ENCODE measurements around the gene HRAS.
"Not testable (repeated sequence)": the region's sequence is repeated elsewhere in the genome, so short reads cannot be mapped to it uniquely, and the experiment has no call there.

HRAS gene

DNA sequence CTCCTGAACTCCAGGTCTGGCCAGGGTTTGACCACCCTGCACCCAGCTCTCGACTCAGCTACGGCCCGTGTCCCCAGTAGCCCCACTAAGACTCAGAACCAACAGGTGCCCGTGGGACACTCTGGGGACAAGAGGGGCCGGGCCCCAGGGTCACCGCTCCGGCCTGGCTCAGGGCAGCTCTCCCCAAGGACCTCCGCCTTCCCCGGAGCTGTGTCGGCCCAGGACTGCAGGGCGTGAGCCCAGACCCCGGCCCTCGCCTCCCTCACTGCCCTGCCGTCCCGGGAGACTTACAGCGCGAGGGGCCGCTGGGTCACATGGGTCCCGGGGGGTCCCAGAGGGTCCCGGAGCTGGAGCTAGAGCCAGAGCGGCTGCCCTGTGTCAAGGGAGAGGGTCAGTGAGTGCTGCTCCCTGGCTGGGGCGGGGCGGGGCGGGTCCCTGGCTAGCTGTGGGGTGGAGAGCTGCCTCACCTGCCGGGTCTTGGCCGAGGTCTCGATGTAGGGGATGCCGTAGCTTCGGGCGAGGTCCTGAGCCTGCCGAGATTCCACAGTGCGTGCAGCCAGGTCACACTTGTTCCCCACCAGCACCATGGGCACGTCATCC lies 2.3 kb downstream of the HRAS start:
- DNase-seq (ENCODE audit: low spot score): no peak

DNA sequence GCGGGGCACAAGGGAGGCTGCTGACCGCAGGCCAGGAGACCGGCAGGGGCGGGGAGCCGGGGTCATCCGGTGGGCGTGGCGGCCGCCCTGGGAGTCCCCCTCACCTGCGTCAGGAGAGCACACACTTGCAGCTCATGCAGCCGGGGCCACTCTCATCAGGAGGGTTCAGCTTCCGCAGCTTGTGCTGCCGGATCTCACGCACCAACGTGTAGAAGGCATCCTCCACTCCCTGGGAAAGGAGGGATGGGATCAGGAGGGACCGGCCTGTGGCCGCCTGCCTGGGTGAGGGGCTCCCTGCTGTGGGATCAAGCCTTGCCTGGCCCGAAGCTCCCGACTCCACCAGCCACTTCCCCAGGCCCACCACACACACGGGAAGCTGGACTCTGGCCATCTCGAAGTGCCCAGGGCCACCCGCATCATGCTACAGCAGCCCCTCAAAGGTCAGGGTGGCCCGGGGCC lies 2.8 kb downstream of the HRAS start:
- no peak for DNase-seq (ENCODE audit: low spot score)

DNA sequence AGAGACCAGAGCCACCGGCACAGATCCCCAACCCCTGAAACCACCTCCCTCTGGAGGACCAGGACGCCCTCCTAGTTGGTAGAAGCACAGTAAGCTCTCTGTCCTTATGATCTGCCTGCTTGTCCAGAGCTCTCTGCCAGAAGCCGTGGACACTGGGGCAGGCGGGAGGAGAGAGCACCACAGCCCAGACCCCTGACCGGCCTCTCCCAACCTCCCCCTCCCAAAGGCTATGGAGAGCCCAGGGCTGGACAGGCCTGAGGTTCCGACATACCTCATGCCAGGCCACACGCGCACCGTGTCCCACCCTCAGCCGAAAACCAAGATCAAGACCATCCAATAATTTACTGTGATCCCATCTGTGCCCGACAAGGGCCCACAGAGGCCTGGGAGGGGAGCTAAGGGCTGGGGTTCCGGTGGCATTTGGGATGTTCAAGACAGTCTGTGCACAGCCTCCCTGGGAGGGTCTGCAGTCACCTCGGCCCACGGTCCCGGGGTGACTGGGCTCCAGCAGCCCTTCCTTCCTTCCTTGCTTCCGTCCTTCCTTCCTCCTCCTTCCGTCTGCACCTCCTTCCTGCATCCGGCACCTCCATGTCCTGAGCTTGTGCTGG lies 3.4 kb downstream of the HRAS start:
- no peak for DNase-seq (ENCODE audit: low spot score)

DNA sequence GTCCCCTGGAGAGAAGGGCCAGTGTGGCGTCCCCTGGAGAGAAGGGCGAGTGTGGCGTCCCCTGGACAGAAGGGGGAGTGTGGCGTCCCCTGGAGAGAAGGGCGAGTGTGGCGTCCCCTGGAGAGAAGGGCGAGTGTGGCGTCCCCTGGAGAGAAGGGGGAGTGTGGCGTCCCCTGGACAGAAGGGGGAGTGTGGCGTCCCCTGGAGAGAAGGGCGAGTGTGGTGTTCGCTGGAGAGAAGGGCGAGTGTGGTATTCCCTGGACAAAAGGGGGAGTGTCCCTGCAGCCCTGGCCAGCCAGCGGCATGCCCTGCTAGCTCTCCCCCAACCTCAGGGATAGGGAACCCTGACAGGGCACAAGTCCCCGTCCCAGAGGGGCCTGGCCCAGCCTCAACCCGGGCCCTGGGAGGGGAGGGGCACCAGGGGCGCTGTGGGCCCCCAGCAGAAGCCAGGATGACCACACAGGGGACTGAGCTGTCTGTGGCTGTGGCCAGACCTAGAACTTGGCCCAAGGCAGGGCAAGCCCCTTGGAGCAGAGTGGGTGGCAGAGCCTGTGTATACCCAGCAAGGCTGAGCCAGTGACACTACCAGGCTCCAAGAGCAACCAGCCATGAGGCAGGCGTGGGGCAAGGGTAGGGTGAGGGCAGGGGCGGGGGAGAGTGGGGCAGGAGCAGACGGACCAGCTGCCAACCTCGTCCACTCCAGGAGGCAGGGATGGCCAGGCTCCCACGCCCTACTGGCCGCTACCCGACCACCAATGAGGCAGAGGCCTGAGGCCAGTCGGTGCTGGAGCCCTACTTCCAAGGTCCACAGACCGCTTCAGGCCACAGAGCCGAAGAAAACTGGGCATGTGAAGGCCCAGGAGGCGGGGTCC lies 4.2 kb downstream of the HRAS start:
- DNase-seq (ENCODE audit: low spot score): no peak

DNA sequence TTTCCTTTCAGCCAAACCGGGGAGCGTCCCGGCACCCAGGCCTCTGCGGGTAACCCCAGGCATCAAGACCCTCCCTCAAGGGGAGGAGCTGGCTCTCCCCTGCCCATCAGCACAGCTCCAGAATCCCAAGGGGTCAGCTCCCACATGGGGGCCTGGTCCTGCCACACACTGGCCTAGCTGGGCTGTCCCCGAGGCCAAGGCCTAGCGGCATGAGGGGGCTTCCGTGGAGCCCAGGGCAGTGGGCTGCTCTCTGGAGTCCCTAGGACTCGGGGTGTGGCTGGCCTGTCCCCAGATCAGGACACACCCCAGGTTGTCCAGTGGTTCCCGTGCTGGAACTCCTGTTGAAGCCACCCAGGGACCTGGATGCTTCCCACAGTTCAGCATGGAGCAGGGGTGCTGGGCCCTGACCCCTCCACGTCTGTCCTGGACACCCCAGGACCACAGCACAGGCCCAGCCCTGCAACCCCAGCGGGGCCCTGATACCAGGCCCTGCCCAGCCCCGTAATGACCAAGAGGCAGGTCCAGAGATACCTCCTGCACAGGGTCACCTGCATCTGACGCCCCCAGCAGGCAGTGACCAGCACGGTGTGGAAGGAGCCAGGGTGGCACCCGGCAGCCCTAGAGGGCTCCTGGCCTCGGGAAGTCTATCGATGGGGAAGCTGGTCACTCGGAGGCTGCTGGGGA lies 5.5 kb downstream of the HRAS start:
- no peak for DNase-seq (ENCODE audit: low spot score)

DNA sequence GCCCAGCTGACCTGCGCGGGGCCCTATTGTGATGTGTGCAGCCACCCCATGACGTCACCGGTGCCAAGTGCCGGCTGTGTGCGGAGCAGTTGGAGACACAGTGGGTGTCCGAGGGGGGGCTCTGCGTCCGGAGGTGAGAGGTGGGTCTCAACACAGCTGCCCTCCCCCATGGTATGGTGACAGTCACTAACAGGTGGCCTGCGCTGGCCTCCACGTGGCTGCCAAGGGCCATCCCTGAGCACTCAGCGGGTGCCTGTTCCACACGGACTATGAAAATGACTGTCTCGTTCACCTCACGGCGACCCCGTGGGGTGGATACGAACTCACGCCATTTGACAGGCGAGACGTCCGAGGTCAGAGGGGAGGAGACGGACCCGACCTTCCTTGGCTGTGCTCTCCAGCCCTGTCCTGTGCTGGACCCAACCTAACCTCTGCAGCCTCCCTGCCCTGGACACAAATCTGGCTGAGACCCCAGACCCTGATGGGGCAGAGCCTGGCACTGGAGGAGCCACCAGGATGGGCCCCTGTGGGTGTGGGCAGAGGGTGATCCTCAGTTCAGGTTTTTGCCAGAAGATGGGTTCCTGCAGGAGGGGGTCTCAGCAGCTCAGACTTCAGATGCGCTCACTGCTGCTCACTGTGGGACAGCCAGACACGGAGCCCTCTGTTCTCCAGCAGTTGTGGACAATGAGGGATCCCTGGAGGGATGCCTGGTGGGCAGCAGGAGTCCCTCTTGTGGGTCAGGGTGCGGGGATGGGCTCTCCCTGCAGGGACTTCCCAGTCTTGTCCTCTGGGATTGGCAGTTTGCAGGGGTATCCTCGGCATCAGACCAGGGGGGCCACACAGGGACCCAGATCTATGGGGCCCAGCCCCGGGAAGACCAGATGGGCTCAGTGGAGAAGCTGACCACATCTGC lies 6.3 kb downstream of the HRAS start:
- no peak for DNase-seq (ENCODE audit: low spot score)

DNA sequence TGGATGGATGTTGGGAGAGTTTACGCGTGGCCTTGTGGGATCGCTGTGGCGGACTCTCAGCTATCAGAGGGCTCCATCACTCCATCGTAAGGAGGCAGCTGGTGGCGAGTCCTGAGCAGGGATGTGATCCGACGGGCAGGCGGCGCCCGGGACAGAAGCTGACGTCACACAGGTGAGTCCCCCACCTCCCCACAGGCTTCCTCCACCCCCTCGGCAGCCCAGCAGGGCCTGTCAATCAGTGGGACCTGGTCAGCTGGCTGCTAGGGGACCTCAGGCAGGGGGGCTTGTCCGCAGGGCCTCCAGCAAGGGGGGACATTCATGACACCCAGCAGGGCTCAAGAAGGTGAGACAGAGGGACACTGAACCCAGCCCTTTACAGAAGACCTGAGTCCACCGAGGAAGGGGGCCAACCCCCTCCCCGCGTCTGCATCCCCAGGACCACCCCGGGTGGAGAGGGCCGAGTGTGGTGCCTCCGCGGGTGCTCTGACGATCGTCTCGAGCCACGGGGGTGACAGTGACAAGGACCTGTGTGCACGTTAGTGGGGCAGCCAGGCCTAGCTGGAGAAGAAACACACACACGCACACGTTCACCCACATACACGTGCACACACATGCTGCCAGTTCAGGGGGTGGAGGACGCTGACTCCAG lies 7.1 kb downstream of the HRAS start:
- no peak for DNase-seq (ENCODE audit: low spot score)

DNA sequence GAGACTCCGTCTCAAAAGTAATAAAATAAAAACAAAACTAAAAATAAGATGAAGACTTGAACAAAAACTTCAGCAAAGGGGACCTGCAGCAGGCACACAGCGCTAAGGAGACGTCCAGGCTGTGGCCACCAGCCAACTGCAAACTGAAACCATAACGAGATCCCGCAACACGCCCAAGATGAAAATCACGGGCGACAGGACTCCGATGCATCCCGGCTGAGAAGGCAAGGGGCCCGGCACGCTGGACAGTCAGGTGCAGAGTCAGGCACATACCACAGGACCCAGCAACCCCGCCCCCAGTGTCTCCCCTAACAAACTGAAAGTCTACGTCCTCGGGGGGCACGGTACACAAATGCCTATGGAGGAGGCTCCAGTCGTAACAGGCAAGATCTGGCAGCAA lies 9.2 kb downstream of the HRAS start:
- no peak for DNase-seq (ENCODE audit: low spot score)

DNA sequence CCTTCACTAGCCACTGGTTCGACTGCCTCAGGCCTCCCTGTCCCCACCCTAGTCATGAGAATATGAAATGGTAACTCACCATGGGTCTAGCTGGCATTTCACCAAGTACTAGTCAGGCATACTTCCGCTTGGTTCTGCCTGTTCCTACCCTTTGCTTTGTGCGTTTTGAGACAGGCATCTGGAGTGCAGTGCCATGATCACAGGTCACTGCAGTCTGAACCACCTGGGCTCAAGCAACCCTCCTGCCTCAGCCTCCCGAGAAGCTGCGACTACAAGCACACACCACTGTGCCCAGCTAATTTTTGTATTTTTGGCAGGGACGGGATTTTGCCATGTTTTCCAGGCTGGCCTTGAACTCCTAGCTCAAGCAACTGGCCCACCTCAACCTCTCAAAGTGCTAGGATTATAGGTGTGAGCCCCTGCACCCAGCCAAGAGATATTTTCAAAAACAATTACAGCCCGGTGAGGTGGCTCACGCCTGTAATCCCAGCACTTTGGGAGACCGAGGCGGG lies 14.1 kb downstream of the HRAS start:
- DNase-seq (ENCODE audit: low spot score): no peak

DNA sequence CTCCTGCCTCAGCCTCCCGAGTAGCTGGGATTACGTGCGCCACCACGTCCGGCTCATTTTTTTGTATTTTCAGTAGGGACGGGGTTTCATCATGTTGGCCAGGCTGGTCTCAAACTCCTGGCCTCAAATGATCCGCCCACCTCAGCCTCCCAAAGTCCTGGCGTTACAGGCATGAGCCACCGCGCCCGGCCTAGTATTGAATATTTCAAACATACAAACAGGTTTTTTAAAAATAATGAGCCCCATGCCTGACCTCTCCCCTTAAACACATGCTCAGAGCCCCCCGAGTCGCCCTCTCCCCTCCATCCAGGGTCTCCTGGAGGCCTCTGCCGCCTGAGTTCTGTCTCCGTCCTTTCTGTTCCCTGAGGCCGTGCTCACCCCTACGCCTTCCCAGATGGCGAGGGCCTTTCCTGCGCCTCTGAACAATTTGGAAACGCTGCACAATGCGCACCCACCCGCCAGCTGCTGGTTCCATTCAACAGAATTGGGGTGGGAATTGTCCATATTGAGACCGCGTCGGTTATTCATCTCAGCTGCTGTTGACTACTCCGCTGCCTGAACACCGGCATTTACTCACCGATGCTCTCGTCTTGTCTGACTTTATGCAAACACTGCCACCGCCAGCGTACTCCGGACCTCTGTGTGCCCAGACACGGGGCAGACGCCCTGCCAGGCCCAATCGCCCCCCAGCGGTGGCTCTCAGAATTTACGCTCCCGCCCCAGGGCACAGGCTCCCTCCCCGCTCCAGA lies 14.8 kb downstream of the HRAS start:
- no peak for DNase-seq (ENCODE audit: low spot score)

DNA sequence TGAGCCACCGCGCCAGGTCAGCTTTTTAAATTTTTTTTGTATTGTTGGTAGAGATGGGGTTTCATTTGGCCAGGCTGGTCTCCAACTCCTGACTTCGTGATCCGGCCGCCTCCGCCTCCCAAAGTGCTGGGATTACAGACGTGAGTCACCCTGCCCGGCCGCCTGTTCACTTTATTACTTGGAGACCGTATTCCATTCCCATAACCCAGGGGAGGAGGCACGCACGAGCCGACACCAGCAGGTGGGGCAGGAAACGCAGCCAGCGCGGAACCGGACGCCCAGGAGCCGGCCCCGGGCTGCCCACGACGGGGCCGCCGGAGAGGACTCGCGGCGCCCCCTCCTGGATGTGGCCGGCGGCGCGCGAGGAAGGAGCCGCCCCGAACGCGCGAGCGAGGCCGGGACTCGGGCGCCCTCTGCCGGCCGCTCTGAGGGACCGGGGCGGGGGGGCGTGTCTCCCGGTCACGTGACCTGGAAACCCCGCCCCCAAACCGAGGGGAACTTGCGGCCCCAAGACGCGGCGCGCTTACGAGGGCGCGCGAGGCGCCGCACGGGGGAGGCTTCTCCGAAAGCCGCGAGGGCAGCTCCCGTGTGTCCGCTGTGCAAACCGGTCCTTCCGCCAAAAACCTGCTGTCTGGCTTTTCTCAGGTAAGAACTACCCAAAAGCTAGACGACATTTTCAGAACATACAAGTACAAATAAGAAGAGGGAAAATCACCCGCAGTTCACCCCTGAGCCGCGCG lies 16.7 kb downstream of the HRAS start:
- DNase-seq (ENCODE audit: low spot score): peak; percentile 83

DNA sequence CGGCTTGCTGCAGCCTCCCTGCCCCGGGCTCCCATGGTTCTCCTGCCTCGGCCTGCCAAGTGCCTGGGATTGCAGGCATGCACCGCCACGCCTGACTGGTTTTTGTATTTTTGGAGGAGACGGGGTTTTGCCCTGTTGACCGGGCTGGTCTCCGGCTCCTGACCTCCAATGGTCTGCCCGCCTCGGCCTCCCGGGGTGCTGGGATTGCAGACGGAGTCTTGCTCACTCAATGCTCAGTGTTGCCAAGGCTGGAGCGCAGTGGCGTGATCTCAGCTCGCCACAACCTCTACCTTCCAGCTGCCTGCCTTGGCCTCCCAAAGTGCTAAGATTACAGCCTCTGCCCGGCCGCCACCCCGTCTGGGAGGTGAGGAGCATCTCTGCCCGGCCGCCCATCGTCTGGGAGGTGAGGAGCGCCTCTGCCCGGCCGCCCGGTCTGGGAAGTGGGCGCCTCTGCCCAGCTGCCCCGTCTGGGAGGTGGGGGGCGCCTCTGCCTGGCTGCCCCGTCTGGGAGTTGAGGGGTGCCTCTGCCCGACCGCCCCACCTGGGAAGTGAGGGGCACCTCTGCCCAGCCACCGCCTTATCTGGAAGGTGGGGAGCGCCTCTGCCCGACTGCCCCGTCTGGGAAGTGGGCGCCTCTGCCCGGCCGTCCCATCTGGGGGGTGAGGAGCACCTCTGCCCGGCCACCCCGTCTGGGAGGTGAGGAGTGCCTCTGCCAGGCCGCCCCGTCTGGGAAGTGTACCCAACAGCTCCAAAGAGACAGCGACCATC lies 18.3 kb downstream of the HRAS start:
- DNase-seq (ENCODE audit: low spot score): not testable (repeated sequence)

DNA sequence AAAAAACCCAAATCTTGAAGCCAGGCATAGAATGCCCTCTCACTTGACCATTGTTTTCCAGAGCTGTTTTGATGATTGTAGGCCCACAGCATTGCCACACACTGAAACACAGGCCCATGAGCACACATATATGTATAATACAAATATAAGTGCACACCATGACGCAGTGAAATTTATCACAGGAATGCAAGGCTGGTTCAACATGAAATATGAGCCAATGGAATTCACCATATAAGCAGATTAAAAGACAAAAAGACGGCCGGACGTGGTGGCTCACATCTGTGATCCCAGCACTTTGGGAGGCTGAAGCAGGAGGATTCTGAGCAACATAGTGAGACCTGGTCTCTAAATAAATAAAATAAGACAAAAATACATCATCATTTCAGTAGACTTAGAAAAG lies 19.0 kb downstream of the HRAS start:
- DNase-seq (ENCODE audit: low spot score): no peak

DNA sequence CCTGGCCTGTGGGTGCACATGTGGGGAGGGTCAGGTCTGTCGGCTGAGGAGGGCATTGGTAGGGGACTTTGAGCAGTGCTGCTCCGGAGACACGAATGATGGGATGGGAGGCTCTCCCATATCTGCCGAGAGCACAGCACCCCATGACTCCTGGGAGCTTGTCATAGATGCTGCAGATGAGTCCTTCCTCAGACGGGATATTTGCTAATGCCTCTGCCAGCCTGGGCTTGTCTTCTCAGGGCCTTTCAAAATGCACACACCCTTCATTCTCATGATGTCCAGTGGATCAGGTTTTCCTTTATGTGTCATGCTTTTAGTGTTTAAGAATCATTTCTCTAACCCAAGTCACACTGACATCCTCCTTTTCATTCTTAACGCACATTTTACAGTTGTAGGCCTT lies 20.2 kb downstream of the HRAS start:
- no peak for DNase-seq (ENCODE audit: low spot score)

DNA sequence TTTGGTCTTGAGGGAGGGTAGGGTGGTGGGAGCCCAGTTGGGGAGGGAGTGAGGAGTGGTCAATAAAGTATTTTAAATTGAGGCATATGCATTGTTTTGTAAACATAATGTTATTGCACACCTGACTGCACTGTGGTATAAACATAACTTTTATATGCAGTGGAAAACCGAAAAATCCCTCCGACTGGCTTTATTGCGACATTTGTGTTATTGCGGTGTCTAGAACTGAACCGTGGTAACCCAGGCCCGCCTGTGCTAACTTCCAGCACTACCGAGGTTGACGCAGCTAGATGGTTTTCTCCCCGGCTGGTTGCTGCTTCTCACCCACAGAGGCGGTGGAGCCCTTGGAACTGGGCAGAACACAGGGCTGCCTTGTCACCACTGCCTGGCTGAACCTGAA lies 20.8 kb downstream of the HRAS start:
- no peak for DNase-seq (ENCODE audit: low spot score)

DNA sequence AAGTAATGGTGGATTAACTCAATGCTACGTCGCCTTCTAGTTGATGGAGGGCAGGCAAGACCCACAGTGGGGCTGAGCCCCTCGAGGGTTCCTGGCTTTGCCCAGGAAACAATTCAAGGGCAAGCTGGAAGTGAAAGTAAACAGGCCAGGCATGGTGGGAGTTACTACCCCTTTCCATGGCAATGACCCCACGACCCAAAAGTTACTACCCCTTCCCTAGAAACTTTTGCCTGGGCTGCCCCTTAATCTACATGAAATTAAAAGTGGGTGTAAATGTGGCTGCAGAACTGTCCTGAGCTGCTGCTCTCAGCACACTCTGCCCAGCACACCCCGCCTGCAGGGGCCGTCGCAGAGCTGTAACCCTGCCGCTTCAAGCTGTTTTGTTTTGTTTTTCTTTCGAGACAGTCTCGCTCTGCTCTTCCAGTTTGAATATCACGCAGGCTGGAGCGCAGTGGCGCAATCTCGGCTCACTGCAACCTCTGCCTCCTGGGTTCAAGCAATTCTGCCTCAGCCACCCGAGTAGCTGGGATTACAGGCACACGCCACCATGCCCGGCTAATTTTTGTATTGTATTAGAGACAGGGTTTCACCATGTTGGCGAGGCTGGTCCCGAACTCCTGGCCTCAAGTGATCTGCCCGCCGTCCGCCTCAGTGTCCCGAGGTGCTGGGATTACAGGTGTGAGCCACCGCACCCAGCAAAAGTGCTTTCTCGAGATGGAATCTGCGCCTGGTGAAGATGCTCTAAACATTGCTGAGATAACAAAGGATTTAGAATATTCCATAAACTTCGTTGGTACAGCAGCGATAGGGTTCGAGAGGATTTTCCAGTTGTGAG lies 22.4 kb downstream of the HRAS start:
- DNase-seq (ENCODE audit: low spot score): no peak

DNA sequence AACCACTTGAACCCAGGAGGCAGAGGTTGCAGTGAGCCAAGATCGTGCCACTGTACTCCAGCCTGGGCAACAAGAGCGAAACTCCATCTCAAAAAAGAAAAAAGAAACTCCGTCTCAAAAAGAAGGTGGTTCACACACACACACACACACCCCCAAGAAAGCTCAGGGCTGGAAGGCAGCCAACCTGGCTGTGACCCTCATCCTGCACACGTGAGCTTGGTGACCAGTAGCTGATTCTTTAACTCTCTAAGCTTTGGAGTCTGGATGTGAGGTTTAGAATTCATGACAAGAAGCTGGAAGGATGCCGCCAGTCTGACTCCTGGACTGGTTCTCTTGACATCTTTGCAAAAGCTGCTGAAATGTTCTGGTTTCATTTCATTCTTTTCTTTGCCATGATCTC lies 26.4 kb downstream of the HRAS start:
- DNase-seq (ENCODE audit: low spot score): no peak

Measured in COLO829 (cell line).